H1 (cell line): Measurements from ENCODE around the gene C22orf42. TPM values are rescaled to one million over a fixed set of nuclear protein-coding genes. Genes with fewer than 3 reads are reported as not detected.

Experiments
- CTCF ChIA-PET: fragments of 300-600 bp; sonication (Branson Sonifier 250); formaldehyde crosslinking; loops from one replicate; lab custom pipeline; 2021; ENCODE audit not compliant: partially characterized antibody; lab: Charles Lee
- POLR2A ChIA-PET: fragments of 300-600 bp; sonication (Branson Sonifier 250); formaldehyde crosslinking; loops from one replicate; lab custom pipeline; 2021; ENCODE audit warnings: inconsistent platforms; ENCODE audit not compliant: partially characterized antibody; lab: Charles Lee
- DNase-seq, 2 experiments: peaks; one replicate each; pipeline versions ENCODE4 v3.0.0 to v3.0.0-alpha.2; 2010 to 2022; ENCODE audit warnings: low spot score in 2 of 2, low read depth in 1 of 2, mixed read lengths in 1 of 2
- FAIRE-seq: peaks from 2 replicates; lab custom pipeline; 2011; peaks lifted over from hg19 to GRCh38; lab: Jason Lieb, UNC
- H2AFZ ChIP-seq: 2 replicates; pipeline ENCODE4 v1.8.1; 2012; ENCODE audit warnings: low read length, inconsistent platforms
- H2AK5ac ChIP-seq: 2 replicates; pipeline ENCODE4 v1.6.1; 2013; ENCODE audit warnings: low read depth, low read length
- H2BK120ac ChIP-seq: replicated peaks from 2 replicates; pipeline ENCODE3; 2013; ENCODE audit warnings: low read depth, low read length, inconsistent platforms
- H2BK12ac ChIP-seq: 2 replicates; pipeline ENCODE4 v1.6.1; 2013; ENCODE audit warnings: low read depth, low read length
- H2BK15ac ChIP-seq: 2 replicates; pipeline ENCODE4 v1.6.1; 2013; ENCODE audit warnings: low read length
- H2BK20ac ChIP-seq: 2 replicates; pipeline ENCODE4 v1.6.1; 2013; ENCODE audit warnings: low read length
- H2BK5ac ChIP-seq: 2 replicates; pipeline ENCODE4 v1.6.1; 2013; ENCODE audit warnings: low read depth, low read length
- H3K14ac ChIP-seq: 2 replicates; pipeline ENCODE4 v1.6.1; 2013; ENCODE audit warnings: inconsistent platforms; ENCODE audit not compliant: insufficient read length
- H3K18ac ChIP-seq: 2 replicates; pipeline ENCODE4 v1.6.1; 2013; ENCODE audit warnings: low read length; ENCODE audit errors: extremely low read depth
- H3K23ac ChIP-seq: 2 replicates; pipeline ENCODE4 v1.6.1; 2013; ENCODE audit warnings: inconsistent platforms; ENCODE audit not compliant: insufficient read length
- H3K23me2 ChIP-seq: 2 replicates; pipeline ENCODE4 v1.6.1; 2013; ENCODE audit warnings: low read depth, low read length
- H3K27ac ChIP-seq: 2 replicates; pipeline ENCODE4 v1.6.1; 2011; ENCODE audit warnings: low read depth, low read length, inconsistent platforms
- H3K27me3 ChIP-seq, 4 experiments: replicated peaks in 1 of 4; 1 replicate in 1 of 4; 2 replicates in 3 of 4; pipeline versions ENCODE4 v1.6.1 to v1.8.1; 2011 to 2013; ENCODE audit warnings: low read length in 3 of 4, mild to moderate bottlenecking in 3 of 4, inconsistent platforms in 2 of 4, mixed read lengths in 2 of 4, moderate library complexity in 1 of 4; ENCODE audit not compliant: control insufficient read depth in 3 of 4, insufficient read depth in 3 of 4; ENCODE audit errors: extremely low read depth in 1 of 4
- H3K36me3 ChIP-seq, 4 experiments: 2 replicates each; pipeline versions ENCODE4 v1.6.1 to v1.8.1; 2011 to 2013; ENCODE audit warnings: mild to moderate bottlenecking in 4 of 4, low read length in 3 of 4, moderate library complexity in 2 of 4, control low read depth in 1 of 4, inconsistent platforms in 1 of 4; ENCODE audit not compliant: insufficient read depth in 4 of 4, control insufficient read depth in 2 of 4
- H3K4ac ChIP-seq: replicated peaks from 2 replicates; pipeline ENCODE3; 2013; ENCODE audit warnings: low read length, low read depth, mixed read lengths, inconsistent platforms; ENCODE audit not compliant: insufficient read length
- H3K4me1 ChIP-seq, 4 experiments: replicated peaks in 1 of 4; 1 replicate in 1 of 4; 2 replicates in 3 of 4; pipeline versions ENCODE4 v1.6.1 to v1.8.1; 2011 to 2013; ENCODE audit warnings: low read length in 3 of 4, inconsistent platforms in 2 of 4, mixed read lengths in 1 of 4; ENCODE audit not compliant: insufficient read depth in 4 of 4, control insufficient read depth in 3 of 4
- H3K4me2 ChIP-seq, 2 experiments: 2 replicates each; pipeline versions ENCODE4 v1.6.1 to v1.8.1; 2011 to 2013; ENCODE audit warnings: low read depth in 2 of 2, low read length in 2 of 2, control low read depth in 1 of 2, inconsistent platforms in 1 of 2, mild to moderate bottlenecking in 1 of 2; ENCODE audit not compliant: insufficient read depth in 1 of 2
- H3K4me3 ChIP-seq, 4 experiments: fragments of 200-600, 300-600 bp in 1 of 4; sonication (generic), shearing (Covaris generic), sonication (Bioruptor Twin) in 1 of 4; 2 replicates each; pipeline versions ENCODE4 v1.5.1 to v1.8.1; 2011 to 2016; ENCODE audit warnings: low read length in 4 of 4, low read depth in 3 of 4, control low read depth in 2 of 4, inconsistent platforms in 2 of 4, mild to moderate bottlenecking in 2 of 4, mixed read lengths in 1 of 4, moderate library complexity in 1 of 4; ENCODE audit not compliant: insufficient read depth in 2 of 4; ENCODE audit errors: extremely low read depth in 1 of 4
- H3K56ac ChIP-seq: replicated peaks from 2 replicates; pipeline ENCODE3; 2013; ENCODE audit warnings: low read depth, mild to moderate bottlenecking, mixed read lengths, low read length, inconsistent platforms; ENCODE audit not compliant: insufficient read length
- H3K79me1 ChIP-seq: 2 replicates; pipeline ENCODE4 v1.6.1; 2013; ENCODE audit warnings: low read depth, low read length, control low read depth
- H3K79me2 ChIP-seq, 2 experiments: 2 replicates each; pipeline versions ENCODE4 v1.6.1 to v1.8.1; 2012 to 2013; ENCODE audit warnings: low read length in 2 of 2, mild to moderate bottlenecking in 2 of 2, inconsistent platforms in 1 of 2; ENCODE audit not compliant: insufficient read depth in 2 of 2, control insufficient read depth in 1 of 2
- H3K9ac ChIP-seq, 4 experiments: replicated peaks in 1 of 4; 1 replicate in 1 of 4; 2 replicates in 3 of 4; pipeline versions ENCODE4 v1.6.1 to v1.8.1; 2011 to 2013; ENCODE audit warnings: low read depth in 3 of 4, low read length in 3 of 4, control low read depth in 2 of 4, mild to moderate bottlenecking in 2 of 4, moderate library complexity in 2 of 4, inconsistent platforms in 1 of 4; ENCODE audit errors: extremely low read depth in 1 of 4
- H3K9me3 ChIP-seq, 2 experiments: 2 replicates each; pipeline versions ENCODE4 v1.6.1 to v1.8.1; 2012 to 2013; ENCODE audit warnings: mild to moderate bottlenecking in 2 of 2, moderate library complexity in 2 of 2, control low read depth in 1 of 2, inconsistent platforms in 1 of 2, low read depth in 1 of 2, low read length in 1 of 2, mixed read lengths in 1 of 2; ENCODE audit not compliant: insufficient read depth in 2 of 2
- H4K20me1 ChIP-seq, 2 experiments: replicated peaks in 1 of 2; 2 replicates each; pipeline versions ENCODE3 to v1.8.1; 2011 to 2013; ENCODE audit warnings: inconsistent platforms in 2 of 2, low read length in 2 of 2, mild to moderate bottlenecking in 1 of 2; ENCODE audit not compliant: insufficient read depth in 2 of 2, control insufficient read depth in 1 of 2
- H4K5ac ChIP-seq: 2 replicates; pipeline ENCODE4 v1.6.1; 2013; ENCODE audit warnings: low read length, low read depth, mixed read lengths, inconsistent platforms; ENCODE audit not compliant: insufficient read length
- H4K8ac ChIP-seq: 2 replicates; pipeline ENCODE4 v1.8.0; 2013; ENCODE audit warnings: mild to moderate bottlenecking, moderate library complexity, low read length, inconsistent platforms; ENCODE audit not compliant: insufficient read depth; ENCODE audit errors: extremely low read depth
- H4K91ac ChIP-seq: replicated peaks from 2 replicates; pipeline ENCODE3; 2013; ENCODE audit warnings: low read length, mixed read lengths, inconsistent platforms; ENCODE audit not compliant: insufficient read length
- JUN ChIP-seq: IDR thresholded peaks from 2 replicates; pipeline ENCODE4 v1.6.1; 2011; ENCODE audit warnings: low read depth, mild to moderate bottlenecking, improper control_type of control experiment, low read length
- RAD21 ChIP-seq, 2 experiments: IDR thresholded peaks in 1 of 2; conservative IDR thresholded peaks in 1 of 2; 2 replicates each; pipeline ENCODE4 v1.6.1; 2011; ENCODE audit warnings: low read depth in 2 of 2, low read length in 2 of 2, improper control_type of control experiment in 1 of 2, inconsistent platforms in 1 of 2, mild to moderate bottlenecking in 1 of 2, moderate library complexity in 1 of 2
- RFX5 ChIP-seq: IDR thresholded peaks from 2 replicates; pipeline ENCODE4 v1.6.1; 2011; ENCODE audit warnings: low read depth, low read length, improper control_type of control experiment, borderline replicate concordance
- WGBS, 2 experiments: shearing (Covaris generic) in 1 of 2; methylation state at CpG; one replicate each; pipeline versions ENCODE4 v1.1.6 to v1.1.7; 2013 to 2015; ENCODE audit warnings: low lambda C conversion rate in 2 of 2, mixed read lengths in 2 of 2, inconsistent platforms in 1 of 2, low coverage in 1 of 2, missing lambda C conversion rate in 1 of 2; ENCODE audit not compliant: insufficient replicate concordance in 2 of 2, insufficient coverage in 1 of 2, insufficient read length in 1 of 2; ENCODE audit errors: extremely low coverage in 1 of 2, missing lambda C conversion rate in 1 of 2; 5-methylcytosine and 5-hydroxymethylcytosine counted together
- polyA plus RNA-seq, 7 experiments: library from polyadenylated mRNA; depleted of rRNA in 3 of 7; stranded (reverse) in 5 of 7; unstranded in 2 of 7; fragments of >200 nt in 5 of 7; fragments of 200-250 nt in 2 of 7; gene quantifications; 1 replicate in 5 of 7; 2 replicates in 1 of 7; 4 replicates in 1 of 7; pipeline versions ENCODE4 v1.2.1 to v1.2.3, GENCODE V29; 2011 to 2013; ENCODE audit warnings: missing spikeins in 2 of 7, mixed read lengths in 2 of 7
- total RNA-seq: library from RNA; stranded (reverse); fragmentation: NEBNext Ultra II Directional; extraction: Animal tissue kit (Norgen Biotek cat#: 25700); gene quantifications from 2 replicates; pipeline ENCODE4 v1.2.1, GENCODE V29; 2021
- TF ChIP-seq, protein P1 (sequence below), 3 experiments: IDR thresholded peaks; 1 replicate in 2 of 3; 2 replicates in 1 of 3; pipeline versions ENCODE4 v1.5.1 to v1.6.1; 2011; ENCODE audit warnings: low read length in 3 of 3, mild to moderate bottlenecking in 3 of 3, inconsistent platforms in 2 of 3, low read depth in 1 of 3, moderate library complexity in 1 of 3; ENCODE audit not compliant: insufficient read depth in 1 of 3; ENCODE audit errors: control extremely low read depth in 1 of 3

Gene C22orf42
- total and polyA plus RNA-seq, 2 of the 8 experiments (the other 6 are each of a cell fraction or from before 2014, with no cell fraction given) = 0.50 TPM; not detected in 1

DNA sequence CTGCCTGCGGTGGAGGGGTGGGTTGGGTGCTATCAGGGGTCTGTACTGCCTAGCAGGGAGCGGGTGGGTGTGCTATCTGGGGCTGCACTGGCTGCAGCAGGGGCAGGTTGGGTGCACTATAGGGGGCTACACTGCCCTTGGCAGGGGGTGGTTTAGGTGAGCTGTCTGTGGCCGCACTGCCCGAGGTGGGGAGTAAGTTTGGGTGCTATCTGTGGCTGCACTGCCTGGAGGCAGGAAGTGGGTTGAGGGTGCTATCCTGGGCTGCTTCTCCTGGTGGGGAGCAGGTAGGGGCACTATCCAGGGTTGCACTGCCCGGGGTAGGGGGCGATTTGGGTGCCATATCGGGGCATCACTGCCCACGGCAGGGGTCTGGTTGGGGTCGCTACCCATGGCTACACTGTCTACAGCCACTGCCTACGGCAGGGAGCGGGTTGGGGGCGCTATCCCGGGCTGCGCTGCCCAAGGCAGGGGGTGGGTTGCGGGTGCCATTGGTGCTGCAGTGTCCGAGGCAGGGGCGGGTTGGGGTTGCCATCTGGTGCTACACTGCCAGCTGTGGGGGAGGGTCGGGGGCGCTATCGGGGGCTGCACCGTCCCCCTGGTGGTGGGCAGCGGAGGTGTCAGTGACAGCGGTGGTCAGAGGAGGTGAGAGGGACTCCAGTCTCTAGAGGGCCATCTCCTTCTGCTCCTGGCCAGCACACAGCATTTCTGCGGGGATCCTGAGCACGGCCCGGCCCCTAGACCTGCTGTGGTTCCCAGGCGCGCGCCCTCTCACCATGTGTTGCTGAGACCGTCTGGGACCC lies 47.1 kb upstream of the C22orf42 start:
- H3K4me3 ChIP-seq = no peak overlapping the region
- H3K4me2 ChIP-seq = no peak overlapping the region; a peak in 1 of 4 replicates
- no peak overlapping the region for H2AK5ac ChIP-seq
- H3K18ac ChIP-seq = no peak overlapping the region
- WGBS, 2 experiments = 77% methylated on average over 25 of the region's 30 CpGs; no CpG with 5 or more reads in 1 of the 2 experiments
- H3K9me3 ChIP-seq = no peaks in the 10 kb centered on the region
- no peak overlapping the region for H4K91ac ChIP-seq
- H3K27me3 ChIP-seq = peaks cover 19 to 47% (median 41%) of the 10 kb centered on the region in 4 experiments
- H2BK20ac ChIP-seq = no peak overlapping the region
- peak in 1 of 2 experiments; percentile 76 for DNase-seq
- no peak overlapping the region for H4K8ac ChIP-seq
- H3K14ac ChIP-seq = no peak overlapping the region
- no peaks in the 10 kb centered on the region for H3K79me1 ChIP-seq
- H3K27ac ChIP-seq = no peak overlapping the region
- H2AFZ ChIP-seq = no peak overlapping the region
- H2BK5ac ChIP-seq = no peak overlapping the region
- H4K5ac ChIP-seq = no peak overlapping the region
- no peaks in the 10 kb centered on the region for H3K36me3 ChIP-seq
- peaks cover 20% of the 10 kb centered on the region for H3K23me2 ChIP-seq
- H2BK12ac ChIP-seq = 0 out of 2 replicates have a peak overlapping the region, but pooled peaks have one; percentile 39
- H2BK15ac ChIP-seq = no peak overlapping the region
- H4K20me1 ChIP-seq = peaks cover 0 to 4% of the 10 kb centered on the region in 2 experiments
- H2BK120ac ChIP-seq = no peak overlapping the region
- no peak overlapping the region for H3K56ac ChIP-seq
- TF ChIP-seq, protein P1, sequence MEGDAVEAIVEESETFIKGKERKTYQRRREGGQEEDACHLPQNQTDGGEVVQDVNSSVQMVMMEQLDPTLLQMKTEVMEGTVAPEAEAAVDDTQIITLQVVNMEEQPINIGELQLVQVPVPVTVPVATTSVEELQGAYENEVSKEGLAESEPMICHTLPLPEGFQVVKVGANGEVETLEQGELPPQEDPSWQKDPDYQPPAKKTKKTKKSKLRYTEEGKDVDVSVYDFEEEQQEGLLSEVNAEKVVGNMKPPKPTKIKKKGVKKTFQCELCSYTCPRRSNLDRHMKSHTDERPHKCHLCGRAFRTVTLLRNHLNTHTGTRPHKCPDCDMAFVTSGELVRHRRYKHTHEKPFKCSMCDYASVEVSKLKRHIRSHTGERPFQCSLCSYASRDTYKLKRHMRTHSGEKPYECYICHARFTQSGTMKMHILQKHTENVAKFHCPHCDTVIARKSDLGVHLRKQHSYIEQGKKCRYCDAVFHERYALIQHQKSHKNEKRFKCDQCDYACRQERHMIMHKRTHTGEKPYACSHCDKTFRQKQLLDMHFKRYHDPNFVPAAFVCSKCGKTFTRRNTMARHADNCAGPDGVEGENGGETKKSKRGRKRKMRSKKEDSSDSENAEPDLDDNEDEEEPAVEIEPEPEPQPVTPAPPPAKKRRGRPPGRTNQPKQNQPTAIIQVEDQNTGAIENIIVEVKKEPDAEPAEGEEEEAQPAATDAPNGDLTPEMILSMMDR (IDR thresholded peaks at IDR 0.05; ENCODE audit: control extremely low read depth in 1 of 3, insufficient read depth in 1 of 3, low read depth in 1 of 3, low read length in 3 of 3) = peak; percentile 70 to 80 (median 77)
- no peak for TF ChIP-seq RFX5
- peak in 1 of 2 experiments; percentile 33; a peak in 1 of 4 replicates for TF ChIP-seq RAD21 (IDR thresholded peaks at IDR 0.05 in 1 of 2, conservative IDR thresholded peaks at IDR 0.05 in 1 of 2; ENCODE audit: low read depth in 2 of 2, low read length in 2 of 2)
- no peak for TF ChIP-seq JUN
- TF ChIP-seq, all 59 proteins: peak for 2
- POLR2A ChIA-PET = no interaction called here
- Histone ChIP-seq H3K9ac (no peak overlapping the region), H3K4me1 (peaks cover 0 to 29% (median 15%) of the 10 kb centered on the region in 4 experiments; a peak in 5 of 7 replicates), H3K79me2 (no peaks in the 10 kb centered on the region), H3K23ac (no peak overlapping the region), H3K4ac (no peak overlapping the region)
- FAIRE-seq = no peak
- CTCF ChIA-PET = interaction anchor here (0.7 to 3.8 kb wide), 11 partner anchors 12 to 173 kb away, joined by 3 to 22 read pairs (median 6); no protein-coding TSS in a partner anchor
